ENCODE data around the gene WDR64.

DNA sequence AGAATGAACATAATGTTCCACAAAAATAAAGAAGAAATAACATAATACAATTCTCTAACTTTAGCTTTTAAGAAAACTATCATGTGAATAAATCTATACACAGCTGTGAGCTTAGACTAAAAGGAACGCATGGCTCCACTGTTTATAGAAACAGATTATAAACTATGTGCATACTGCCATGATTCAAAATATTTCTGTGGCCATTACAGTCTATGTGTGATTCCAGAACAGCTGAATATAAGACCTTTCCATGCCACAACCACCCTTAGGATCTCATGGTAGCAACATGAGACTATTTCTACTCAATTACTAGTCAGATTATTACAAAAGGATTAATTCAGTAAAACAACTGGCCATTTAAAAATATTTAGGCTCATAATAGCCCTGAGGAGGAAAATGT lies 15.8 kb upstream of the WDR64 start:
- TF ChIP-seq, protein P1, sequence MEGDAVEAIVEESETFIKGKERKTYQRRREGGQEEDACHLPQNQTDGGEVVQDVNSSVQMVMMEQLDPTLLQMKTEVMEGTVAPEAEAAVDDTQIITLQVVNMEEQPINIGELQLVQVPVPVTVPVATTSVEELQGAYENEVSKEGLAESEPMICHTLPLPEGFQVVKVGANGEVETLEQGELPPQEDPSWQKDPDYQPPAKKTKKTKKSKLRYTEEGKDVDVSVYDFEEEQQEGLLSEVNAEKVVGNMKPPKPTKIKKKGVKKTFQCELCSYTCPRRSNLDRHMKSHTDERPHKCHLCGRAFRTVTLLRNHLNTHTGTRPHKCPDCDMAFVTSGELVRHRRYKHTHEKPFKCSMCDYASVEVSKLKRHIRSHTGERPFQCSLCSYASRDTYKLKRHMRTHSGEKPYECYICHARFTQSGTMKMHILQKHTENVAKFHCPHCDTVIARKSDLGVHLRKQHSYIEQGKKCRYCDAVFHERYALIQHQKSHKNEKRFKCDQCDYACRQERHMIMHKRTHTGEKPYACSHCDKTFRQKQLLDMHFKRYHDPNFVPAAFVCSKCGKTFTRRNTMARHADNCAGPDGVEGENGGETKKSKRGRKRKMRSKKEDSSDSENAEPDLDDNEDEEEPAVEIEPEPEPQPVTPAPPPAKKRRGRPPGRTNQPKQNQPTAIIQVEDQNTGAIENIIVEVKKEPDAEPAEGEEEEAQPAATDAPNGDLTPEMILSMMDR (IDR thresholded peaks at IDR 0.05), result no peak
- TF ChIP-seq POLR2A (IDR thresholded peaks at IDR 0.05), result no peak

Measured in heart left ventricle (tissue), 13 donors.